Nephron (organoid): ENCODE measurements around the gene THAP6.
A peak's percentile ranks its signal among the peaks of the same experiment; 100 is the strongest.
"Not testable (repeated sequence)": the region's sequence is repeated elsewhere in the genome, so short reads cannot be mapped to it uniquely, and the experiment has no call there.

Experiments
- H3K27ac Mint-ChIP-seq, 3 experiments: 2 replicates each; pipeline ENCODE4 v1.8.0; 2020; ENCODE audit warnings: mixed read lengths in 3 of 3, mild to moderate bottlenecking in 2 of 3, moderate library complexity in 1 of 3
- H3K27me3 Mint-ChIP-seq: 2 replicates; pipeline ENCODE4 v1.8.0; 2021; ENCODE audit warnings: low read depth, mild to moderate bottlenecking, moderate library complexity, mixed read lengths
- H3K36me3 Mint-ChIP-seq: 2 replicates; pipeline ENCODE4 v1.8.0; 2020; ENCODE audit warnings: low read depth, mixed read lengths
- H3K4me1 Mint-ChIP-seq: 2 replicates; pipeline ENCODE4 v1.8.0; 2020; ENCODE audit warnings: mixed read lengths
- H3K4me3 Mint-ChIP-seq, 3 experiments: 2 replicates each; pipeline ENCODE4 v1.8.0; 2020; ENCODE audit warnings: mild to moderate bottlenecking in 3 of 3, mixed read lengths in 3 of 3, moderate library complexity in 2 of 3
- H3K9me3 Mint-ChIP-seq: 2 replicates; pipeline ENCODE4 v1.8.0; 2020; ENCODE audit warnings: mixed read lengths
- CTCF ChIP-seq, 3 experiments: fragments of 200-600 bp; sonication (generic); IDR thresholded peaks; one replicate each; pipeline ENCODE4 v1.5.0; 2021; ENCODE audit warnings: antibody characterized with exemption in 3 of 3; ENCODE audit not compliant: unreplicated experiment in 3 of 3

THAP6 gene

GRCh38 chr4:75513526-75514130 lies 645 bp upstream of the THAP6 start:
- TF ChIP-seq CTCF (IDR thresholded peaks at IDR 0.05; ENCODE audit: unreplicated experiment in 3 of 3) = no peak

GRCh38 chr4:75514949-75515612 lies 808 bp downstream of the THAP6 start:
- H3K9me3 Mint-ChIP-seq = no peaks in the 10 kb centered on the region
- peaks cover 16% of the 10 kb centered on the region for H3K4me1 Mint-ChIP-seq
- peaks cover 34% of the 10 kb centered on the region for H3K36me3 Mint-ChIP-seq
- no peaks in the 10 kb centered on the region for H3K27me3 Mint-ChIP-seq
- no peak for TF ChIP-seq CTCF (IDR thresholded peaks at IDR 0.05; ENCODE audit: unreplicated experiment in 3 of 3)
- no peak overlapping the region for H3K4me3 Mint-ChIP-seq
- peak overlapping the region in 1 of 3 experiments; percentile 96 for H3K27ac Mint-ChIP-seq

More at GRCh38 chr4:75513526-75514130, 645 bp upstream of the THAP6 start:
- H3K4me1 Mint-ChIP-seq = peaks cover 27% of the 10 kb centered on the region
- H3K36me3 Mint-ChIP-seq = peaks cover 35% of the 10 kb centered on the region
- H3K9me3 Mint-ChIP-seq = no peaks in the 10 kb centered on the region
- H3K4me3 Mint-ChIP-seq = no peak overlapping the region
- H3K27me3 Mint-ChIP-seq = no peaks in the 10 kb centered on the region
- H3K27ac Mint-ChIP-seq = peak overlapping the region in 1 of 3 experiments; percentile 96

- peaks cover 6% of the 10 kb centered on the region for H3K4me1 Mint-ChIP-seq
- no peak overlapping the region for H3K27ac Mint-ChIP-seq
- no peaks in the 10 kb centered on the region for H3K9me3 Mint-ChIP-seq
- TF ChIP-seq CTCF (IDR thresholded peaks at IDR 0.05; ENCODE audit: unreplicated experiment in 3 of 3) = no peak
- H3K4me3 Mint-ChIP-seq = peak overlapping the region in 1 of 3 experiments; percentile 13
- H3K27me3 Mint-ChIP-seq = no peaks in the 10 kb centered on the region
- peaks cover 36% of the 10 kb centered on the region for H3K36me3 Mint-ChIP-seq
These were observed 1.9 kb downstream of the THAP6 start for GRCh38 chr4:75516144-75516543.

- not testable (repeated sequence) for H3K4me3 Mint-ChIP-seq, H3K27ac Mint-ChIP-seq, H3K27me3 Mint-ChIP-seq, H3K9me3 Mint-ChIP-seq, H3K4me1 Mint-ChIP-seq
- peaks cover 55% of the 10 kb centered on the region for H3K36me3 Mint-ChIP-seq
These were observed 5.2 kb downstream of the THAP6 start for GRCh38 chr4:75519452-75519851.

GRCh38 chr4:75525086-75525485 lies 10.8 kb downstream of the THAP6 start:
- Mint-ChIP-seq H3K4me3 (no peak overlapping the region), H3K4me1 (no peaks in the 10 kb centered on the region), H3K27me3 (no peaks in the 10 kb centered on the region), H3K36me3 (peaks cover 74% of the 10 kb centered on the region), H3K27ac (no peak overlapping the region), H3K9me3 (no peaks in the 10 kb centered on the region)
- no peak for TF ChIP-seq CTCF (IDR thresholded peaks at IDR 0.05; ENCODE audit: unreplicated experiment in 3 of 3)

- Mint-ChIP-seq H3K36me3 (peaks cover 74% of the 10 kb centered on the region), H3K4me1 (no peaks in the 10 kb centered on the region), H3K27ac (no peak overlapping the region), H3K9me3 (peaks cover 4% of the 10 kb centered on the region), H3K4me3 (no peak overlapping the region), H3K27me3 (no peaks in the 10 kb centered on the region)
- no peak for TF ChIP-seq CTCF (IDR thresholded peaks at IDR 0.05; ENCODE audit: unreplicated experiment in 3 of 3)
These were observed 11.6 kb downstream of the THAP6 start for GRCh38 chr4:75525910-75526309.
